Measurements from ENCODE around the gene FKBP6. TPM values are rescaled to one million over a fixed set of nuclear protein-coding genes. Genes with fewer than 3 reads are reported as not detected.
"Not testable (repeated sequence)": the region's sequence is repeated elsewhere in the genome, so short reads cannot be mapped to it uniquely, and the experiment has no call there.

The FKBP6 gene
- total RNA-seq, 1 donor from 2014 or later: not detected

- no peak for TF ChIP-seq CTCF (IDR thresholded peaks at IDR 0.05; ENCODE audit: unreplicated experiment)
- no peak overlapping the region for H3K27ac Mint-ChIP-seq
- peaks cover 3% of the 10 kb centered on the region for H3K27me3 Mint-ChIP-seq
- H3K4me3 Mint-ChIP-seq (ENCODE audit: low read depth): no peak overlapping the region
- peaks cover under 1% of the 10 kb centered on the region for H3K36me3 Mint-ChIP-seq (ENCODE audit: insufficient read depth)
- peaks cover under 1% of the 10 kb centered on the region for H3K4me1 Mint-ChIP-seq (ENCODE audit: low read depth)
- H3K9me3 Mint-ChIP-seq (ENCODE audit: low read depth): no peaks in the 10 kb centered on the region
- no peak for DNase-seq (ENCODE audit: low spot score, unreplicated experiment)
Measured at GRCh38 chr7:73313521-73313906, 14.4 kb upstream of the FKBP6 start.

- Mint-ChIP-seq H3K9me3 (ENCODE audit: low read depth) (no peaks in the 10 kb centered on the region), H3K36me3 (ENCODE audit: insufficient read depth) (no peaks in the 10 kb centered on the region), H3K4me1 (ENCODE audit: low read depth) (no peaks in the 10 kb centered on the region), H3K27me3 (peaks cover 3% of the 10 kb centered on the region), H3K27ac (no peak overlapping the region), H3K4me3 (ENCODE audit: low read depth) (no peak overlapping the region)
- DNase-seq (ENCODE audit: low spot score, unreplicated experiment): no peak
- TF ChIP-seq CTCF (IDR thresholded peaks at IDR 0.05; ENCODE audit: unreplicated experiment): no peak
Measured at GRCh38 chr7:73314271-73314670, 13.7 kb upstream of the FKBP6 start.

- Mint-ChIP-seq H3K27me3 (peaks cover under 1% of the 10 kb centered on the region), H3K9me3 (ENCODE audit: low read depth) (no peaks in the 10 kb centered on the region), H3K36me3 (ENCODE audit: insufficient read depth) (no peaks in the 10 kb centered on the region), H3K4me3 (ENCODE audit: low read depth) (no peak overlapping the region), H3K4me1 (ENCODE audit: low read depth) (no peaks in the 10 kb centered on the region), H3K27ac (no peak overlapping the region)
- DNase-seq (ENCODE audit: low spot score, unreplicated experiment): no peak
- no peak for TF ChIP-seq CTCF (IDR thresholded peaks at IDR 0.05; ENCODE audit: unreplicated experiment)
Measured at GRCh38 chr7:73316521-73316920, 11.4 kb upstream of the FKBP6 start.

GRCh38 chr7:73318656-73319204, 9.2 kb upstream of the FKBP6 start:
- H3K27ac Mint-ChIP-seq; H3K36me3 Mint-ChIP-seq (ENCODE audit: insufficient read depth); H3K4me1 Mint-ChIP-seq (ENCODE audit: low read depth); H3K4me3 Mint-ChIP-seq (ENCODE audit: low read depth); H3K9me3 Mint-ChIP-seq (ENCODE audit: low read depth); DNase-seq (ENCODE audit: low spot score, unreplicated experiment): not testable (repeated sequence)
- peaks cover 11% of the 10 kb centered on the region for H3K27me3 Mint-ChIP-seq

GRCh38 chr7:73319541-73319940, 8.4 kb upstream of the FKBP6 start:
- not testable (repeated sequence) for H3K27ac Mint-ChIP-seq; H3K4me3 Mint-ChIP-seq (ENCODE audit: low read depth)

GRCh38 chr7:73320009-73320408, 8.0 kb upstream of the FKBP6 start:
- peaks cover 11% of the 10 kb centered on the region for H3K27me3 Mint-ChIP-seq
- DNase-seq (ENCODE audit: low spot score, unreplicated experiment); H3K36me3 Mint-ChIP-seq (ENCODE audit: insufficient read depth); H3K27ac Mint-ChIP-seq; H3K4me1 Mint-ChIP-seq (ENCODE audit: low read depth); H3K4me3 Mint-ChIP-seq (ENCODE audit: low read depth); H3K9me3 Mint-ChIP-seq (ENCODE audit: low read depth): not testable (repeated sequence)

More at GRCh38 chr7:73319541-73319940, 8.4 kb upstream of the FKBP6 start:
- H3K27me3 Mint-ChIP-seq: peaks cover 11% of the 10 kb centered on the region
- not testable (repeated sequence) for DNase-seq (ENCODE audit: low spot score, unreplicated experiment); H3K36me3 Mint-ChIP-seq (ENCODE audit: insufficient read depth); H3K4me1 Mint-ChIP-seq (ENCODE audit: low read depth); H3K9me3 Mint-ChIP-seq (ENCODE audit: low read depth)

GRCh38 chr7:73323434-73324080, 4.4 kb upstream of the FKBP6 start:
- H3K27ac Mint-ChIP-seq: peak overlapping the region; percentile 65
- not testable (repeated sequence) for H3K9me3 Mint-ChIP-seq (ENCODE audit: low read depth); DNase-seq (ENCODE audit: low spot score, unreplicated experiment); H3K4me1 Mint-ChIP-seq (ENCODE audit: low read depth); H3K36me3 Mint-ChIP-seq (ENCODE audit: insufficient read depth)
- peak overlapping the region; percentile 42 for H3K4me3 Mint-ChIP-seq (ENCODE audit: low read depth)
- H3K27me3 Mint-ChIP-seq: peaks cover 11% of the 10 kb centered on the region

Data from progenitor cell of endocrine pancreas (in vitro differentiated cells).